PC-9 (cell line): ENCODE data around the gene NPM3. TPM values are rescaled to one million over a fixed set of nuclear protein-coding genes. Genes with fewer than 3 reads are reported as not detected.

Source experiments
- BruUV-seq: library from RNA; stranded (reverse); fragments of 400-500 nt; replicated peaks from 2 replicates; lab custom pipeline; 2021; lab: Mats Ljungman, UMichigan
- CTCF ChIA-PET: fragments of 300-600 bp; sonication (Branson Sonifier 250); formaldehyde crosslinking; loops from one replicate; lab custom pipeline; 2022; ENCODE audit warnings: antibody characterized with exemption; lab: Charles Lee
- POLR2A ChIA-PET: fragments of 300-600 bp; sonication (Branson Sonifier 250); formaldehyde crosslinking; loops from one replicate; lab custom pipeline; 2022; ENCODE audit warnings: antibody characterized with exemption; ENCODE audit not compliant: unreplicated experiment; lab: Charles Lee
- DNase-seq, 2 experiments: peaks; one replicate each; pipeline versions ENCODE4 v3.0.0 to v3.0.0-alpha.2; 2015 to 2022; ENCODE audit warnings: mixed read lengths in 1 of 2
- H2AFZ ChIP-seq: fragments of 200-600 bp; sonication (generic); 2 replicates; pipeline ENCODE4 v1.8.1; 2017; ENCODE audit warnings: antibody characterized with exemption
- H3F3A ChIP-seq: fragments of 200-600 bp; sonication (generic); 2 replicates; pipeline ENCODE4 v1.8.1; 2017; ENCODE audit warnings: antibody characterized with exemption, mild to moderate bottlenecking, low read depth; ENCODE audit not compliant: insufficient read depth
- H3K27ac ChIP-seq: fragments of 200-600 bp; sonication (generic); 2 replicates; pipeline ENCODE4 v1.6.1; 2016; ENCODE audit warnings: mixed run types
- H3K27me3 ChIP-seq: fragments of 200-600 bp; sonication (generic); 2 replicates; pipeline ENCODE4 v1.6.1; 2016; ENCODE audit warnings: low read depth, mixed run types; ENCODE audit not compliant: insufficient read depth
- H3K36me3 ChIP-seq: fragments of 200-600 bp; sonication (generic); 2 replicates; pipeline ENCODE4 v1.6.1; 2016; ENCODE audit warnings: low read depth, mixed run types
- H3K4me1 ChIP-seq: fragments of 200-600 bp; sonication (generic); replicated peaks from 2 replicates; pipeline ENCODE4 v1.6.1; 2016; ENCODE audit warnings: mixed run types; ENCODE audit not compliant: insufficient read depth
- H3K4me2 ChIP-seq: fragments of 200-600 bp; sonication (generic); 2 replicates; pipeline ENCODE4 v1.6.1; 2017; ENCODE audit warnings: mixed run types
- H3K4me3 ChIP-seq: fragments of 200-600 bp; sonication (generic); 2 replicates; pipeline ENCODE4 v1.6.1; 2016; ENCODE audit warnings: mixed run types
- H3K79me2 ChIP-seq: fragments of 200-600 bp; sonication (generic); 2 replicates; pipeline ENCODE4 v1.6.1; 2017; ENCODE audit warnings: low read depth, mixed run types
- H3K9me2 ChIP-seq: fragments of 200-600 bp; sonication (generic); 2 replicates; pipeline ENCODE4 v1.8.1; 2017; ENCODE audit warnings: mild to moderate bottlenecking; ENCODE audit not compliant: insufficient read depth
- H3K9me3 ChIP-seq: fragments of 200-600 bp; sonication (generic); 2 replicates; pipeline ENCODE4 v1.8.1; 2016; ENCODE audit warnings: low read depth; ENCODE audit not compliant: insufficient read depth
- H4K20me1 ChIP-seq: fragments of 200-600 bp; sonication (generic); 2 replicates; pipeline ENCODE4 v1.8.1; 2017; ENCODE audit not compliant: insufficient read depth
- CTCF ChIP-seq: fragments of 200-600 bp; sonication (generic); conservative IDR thresholded peaks from 2 replicates; pipeline ENCODE4 v1.6.1; 2017; ENCODE audit warnings: mixed run types, antibody characterized with exemption, mild to moderate bottlenecking, moderate library complexity
- EZH2 ChIP-seq: fragments of 200-600 bp; sonication (generic); IDR thresholded peaks from 2 replicates; pipeline ENCODE4 v1.8.0; 2017; ENCODE audit warnings: antibody characterized with exemption, low read depth
- intact Hi-C: fragments of 100-400 bp; cut with micrococcal nuclease; formaldehyde crosslinking; loops from one replicate; pipeline ENCODE4 v1.10.0; 2022; ENCODE audit not compliant: unreplicated experiment
- total RNA-seq: library from RNA; stranded (reverse); gene quantifications from 2 replicates; pipeline ENCODE4 v1.2.3, GENCODE V29; 2021

The NPM3 gene
- total RNA-seq, 1 experiment from 2014 or later: 36.1 TPM

GRCh38 chr10:101769541-101770180 is 13.6 kb downstream of the NPM3 start:
- CTCF ChIA-PET: interaction anchor here (0.7 kb wide), 1 partner anchor 26 kb away, joined by 10 read pairs; no protein-coding TSS in a partner anchor
- Histone ChIP-seq H3K79me2 (no peaks in the 10 kb centered on the region), H3K27me3 (no peaks in the 10 kb centered on the region), H2AFZ (no peak overlapping the region), H3F3A (no peaks in the 10 kb centered on the region), H3K9me3 (no peaks in the 10 kb centered on the region), H3K4me3 (no peak overlapping the region), H3K4me2 (no peak overlapping the region), H4K20me1 (no peaks in the 10 kb centered on the region), H3K27ac (no peak overlapping the region), H3K36me3 (no peaks in the 10 kb centered on the region), H3K4me1 (no peaks in the 10 kb centered on the region), H3K9me2 (no peaks in the 10 kb centered on the region)
- no peak for TF ChIP-seq EZH2
- no TSS peak for BruUV-seq
- POLR2A ChIA-PET: no interaction called here
- intact Hi-C loops: loop anchor here (10.0 kb wide), 1 partner anchor 75 kb away; the partner anchor contains the start of gene FBXW4
- DNase-seq: no peak

GRCh38 chr10:101768791-101769170 is 14.5 kb downstream of the NPM3 start:
- no peaks in the 10 kb centered on the region for H3K79me2 ChIP-seq
- no peaks in the 10 kb centered on the region for H3K9me3 ChIP-seq
- no peaks in the 10 kb centered on the region for H3K27me3 ChIP-seq
- no peak overlapping the region for H3K27ac ChIP-seq
- no peak overlapping the region for H2AFZ ChIP-seq
- no peaks in the 10 kb centered on the region for H4K20me1 ChIP-seq
- TF ChIP-seq EZH2: no peak
- no peak for TF ChIP-seq CTCF
- H3K4me3 ChIP-seq: no peak overlapping the region
- H3K4me1 ChIP-seq: no peaks in the 10 kb centered on the region
- no peak for DNase-seq
- no peaks in the 10 kb centered on the region for H3F3A ChIP-seq
- intact Hi-C loops: no loop called here
- H3K9me2 ChIP-seq: no peaks in the 10 kb centered on the region
- BruUV-seq: no TSS peak
- H3K36me3 ChIP-seq: no peaks in the 10 kb centered on the region
- ChIA-PET POLR2A (no interaction called here), CTCF (no interaction called here)
- H3K4me2 ChIP-seq: no peak overlapping the region

- no peak overlapping the region for H3K4me3 ChIP-seq
- no peaks in the 10 kb centered on the region for H3K79me2 ChIP-seq
- no peaks in the 10 kb centered on the region for H4K20me1 ChIP-seq
- intact Hi-C loops: no loop called here
- TF ChIP-seq CTCF: no peak
- no peak for TF ChIP-seq EZH2
- H3K4me2 ChIP-seq: no peak overlapping the region
- H3F3A ChIP-seq: no peaks in the 10 kb centered on the region
- CTCF ChIA-PET: no interaction called here
- no peaks in the 10 kb centered on the region for H3K36me3 ChIP-seq
- POLR2A ChIA-PET: no interaction called here
- no peaks in the 10 kb centered on the region for H3K27me3 ChIP-seq
- no peak for DNase-seq
- no peaks in the 10 kb centered on the region for H3K9me3 ChIP-seq
- no peak overlapping the region for H3K27ac ChIP-seq
- no TSS peak for BruUV-seq
- no peaks in the 10 kb centered on the region for H3K4me1 ChIP-seq
- H2AFZ ChIP-seq: no peak overlapping the region
- H3K9me2 ChIP-seq: no peaks in the 10 kb centered on the region
Measured at GRCh38 chr10:101767966-101768790, 15.1 kb downstream of the NPM3 start.
